H1 (cell line): ENCODE data around the gene ITPK1.

Source experiments
- SP2 ChIP-seq: IDR thresholded peaks from 2 replicates; pipeline ENCODE4 v1.6.1; 2012; ENCODE audit warnings: mild to moderate bottlenecking, low read length, inconsistent platforms
- TF ChIP-seq, protein P1 (sequence below), 3 experiments: IDR thresholded peaks; 1 replicate in 2 of 3; 2 replicates in 1 of 3; pipeline versions ENCODE4 v1.5.1 to v1.6.1; 2011; ENCODE audit warnings: low read length in 3 of 3, mild to moderate bottlenecking in 3 of 3, inconsistent platforms in 2 of 3, low read depth in 1 of 3, moderate library complexity in 1 of 3; ENCODE audit not compliant: insufficient read depth in 1 of 3; ENCODE audit errors: control extremely low read depth in 1 of 3

DNA sequence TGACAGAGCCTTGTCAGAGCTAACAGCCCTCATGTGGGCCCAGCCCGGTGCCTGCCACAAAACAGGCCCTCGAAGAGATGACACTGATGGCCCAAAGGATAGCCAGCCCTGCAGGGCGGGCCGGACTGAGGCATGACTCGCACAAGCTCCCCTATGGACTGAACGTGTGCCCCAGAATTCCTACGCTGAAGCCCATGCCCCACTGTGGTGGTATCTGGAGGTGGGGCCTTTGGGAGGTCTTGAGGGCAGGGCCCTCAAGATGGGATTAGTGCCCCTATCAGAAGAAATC is 154.2 kb downstream of the ITPK1 start:
- TF ChIP-seq SP2: no peak
- TF ChIP-seq, protein P1, sequence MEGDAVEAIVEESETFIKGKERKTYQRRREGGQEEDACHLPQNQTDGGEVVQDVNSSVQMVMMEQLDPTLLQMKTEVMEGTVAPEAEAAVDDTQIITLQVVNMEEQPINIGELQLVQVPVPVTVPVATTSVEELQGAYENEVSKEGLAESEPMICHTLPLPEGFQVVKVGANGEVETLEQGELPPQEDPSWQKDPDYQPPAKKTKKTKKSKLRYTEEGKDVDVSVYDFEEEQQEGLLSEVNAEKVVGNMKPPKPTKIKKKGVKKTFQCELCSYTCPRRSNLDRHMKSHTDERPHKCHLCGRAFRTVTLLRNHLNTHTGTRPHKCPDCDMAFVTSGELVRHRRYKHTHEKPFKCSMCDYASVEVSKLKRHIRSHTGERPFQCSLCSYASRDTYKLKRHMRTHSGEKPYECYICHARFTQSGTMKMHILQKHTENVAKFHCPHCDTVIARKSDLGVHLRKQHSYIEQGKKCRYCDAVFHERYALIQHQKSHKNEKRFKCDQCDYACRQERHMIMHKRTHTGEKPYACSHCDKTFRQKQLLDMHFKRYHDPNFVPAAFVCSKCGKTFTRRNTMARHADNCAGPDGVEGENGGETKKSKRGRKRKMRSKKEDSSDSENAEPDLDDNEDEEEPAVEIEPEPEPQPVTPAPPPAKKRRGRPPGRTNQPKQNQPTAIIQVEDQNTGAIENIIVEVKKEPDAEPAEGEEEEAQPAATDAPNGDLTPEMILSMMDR (IDR thresholded peaks at IDR 0.05; ENCODE audit: control extremely low read depth in 1 of 3, insufficient read depth in 1 of 3, low read depth in 1 of 3, low read length in 3 of 3): no peak
